SJSA1 (cell line): ENCODE results near the gene DYNC1LI1. TPM values are rescaled to one million over a fixed set of nuclear protein-coding genes. Genes with fewer than 3 reads are reported as not detected.
"Not testable (repeated sequence)": the region's sequence is repeated elsewhere in the genome, so short reads cannot be mapped to it uniquely, and the experiment has no call there.

Source experiments
- DNase-seq, 2 experiments: peaks; one replicate each; pipeline ENCODE4 v3.0.0-alpha.2; 2015 to 2020; ENCODE audit warnings: low spot score in 2 of 2, low read depth in 1 of 2
- H3K27ac ChIP-seq: fragments of 250-450 bp; sonication (Bioruptor Pico); 2 replicates; pipeline ENCODE4 v1.5.1; 2020; ENCODE audit warnings: mild to moderate bottlenecking, moderate library complexity
- H3K27me3 ChIP-seq: fragments of 250-450 bp; sonication (Bioruptor Pico); replicated peaks from 2 replicates; pipeline ENCODE4 v1.5.1; 2020; ENCODE audit warnings: mild to moderate bottlenecking, moderate library complexity
- H3K36me3 ChIP-seq: fragments of 250-450 bp; sonication (Bioruptor Pico); 2 replicates; pipeline ENCODE4 v1.5.1; 2020; ENCODE audit warnings: mild to moderate bottlenecking
- H3K4me1 ChIP-seq: fragments of 250-450 bp; sonication (Bioruptor Pico); replicated peaks from 2 replicates; pipeline ENCODE4 v1.6.1; 2021; ENCODE audit warnings: mild to moderate bottlenecking
- H3K4me3 ChIP-seq: fragments of 250-450 bp; sonication (Bioruptor Pico); 2 replicates; pipeline ENCODE4 v1.5.1; 2020; ENCODE audit warnings: mild to moderate bottlenecking
- H3K9me3 ChIP-seq: fragments of 250-450 bp; sonication (Bioruptor Pico); replicated peaks from 2 replicates; pipeline ENCODE4 v1.5.1; 2020; ENCODE audit warnings: mild to moderate bottlenecking
- total RNA-seq: library from RNA; depleted of rRNA; stranded (reverse); fragments of >200 nt; shearing (Covaris generic); gene quantifications from 2 replicates; pipeline ENCODE4 v1.2.3, GENCODE V29; 2014

Gene DYNC1LI1
- total RNA-seq, 1 experiment from 2014 or later, result 67.0 TPM

DNA sequence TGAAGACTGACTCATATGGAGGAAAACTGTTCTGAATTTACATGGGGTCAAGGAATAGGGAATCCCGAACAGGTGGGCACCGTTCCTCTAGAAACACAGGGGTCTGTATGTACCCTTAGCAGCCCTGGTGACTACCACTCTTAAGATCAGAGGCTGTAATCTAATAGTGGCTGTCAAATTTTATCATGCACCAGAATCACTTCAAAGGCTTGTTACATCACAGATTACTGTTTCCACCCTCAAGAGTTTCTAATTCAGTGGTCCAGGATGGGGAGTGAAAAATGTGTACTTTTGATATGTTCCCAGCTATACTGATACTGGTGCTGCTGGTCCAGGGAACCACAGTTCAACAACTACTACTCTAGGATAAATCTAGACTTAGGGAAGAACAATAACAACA is 27.9 kb downstream of the DYNC1LI1 start:
- Histone ChIP-seq H3K9me3 (no peaks in the 10 kb centered on the region), H3K27ac (no peak overlapping the region), H3K27me3 (no peaks in the 10 kb centered on the region), H3K4me3 (no peak overlapping the region), H3K4me1 (no peaks in the 10 kb centered on the region), H3K36me3 (peaks cover 10% of the 10 kb centered on the region; the same call in 1 of the 2 replicates)
- no peak for DNase-seq

GRCh38 chr3:32540899-32541298 is 29.8 kb downstream of the DYNC1LI1 start:
- Histone ChIP-seq H3K36me3 (peaks cover 13% of the 10 kb centered on the region; the same call in 1 of the 2 replicates), H3K27ac (no peak overlapping the region), H3K4me3 (no peak overlapping the region), H3K27me3 (no peaks in the 10 kb centered on the region), H3K9me3 (no peaks in the 10 kb centered on the region), H3K4me1 (no peaks in the 10 kb centered on the region)
- no peak for DNase-seq

DNA sequence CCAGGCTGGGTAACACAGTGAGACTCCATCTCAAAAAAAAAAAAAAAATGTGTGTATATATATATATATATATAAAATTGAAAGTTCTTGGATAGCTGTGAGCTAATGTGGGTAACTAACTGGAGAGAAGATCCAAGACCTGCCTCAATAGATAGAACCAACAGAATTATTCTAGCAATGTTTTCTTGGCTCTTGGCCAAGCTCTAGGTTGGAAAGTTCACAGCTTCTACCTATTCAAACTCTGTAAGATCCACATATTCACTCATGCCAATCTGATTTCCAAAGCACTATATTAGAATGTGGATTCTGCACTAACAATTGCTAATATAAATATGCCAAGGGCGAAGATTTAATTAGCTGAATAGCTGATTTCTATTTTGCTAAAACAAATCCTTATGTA is 38.2 kb downstream of the DYNC1LI1 start:
- Histone ChIP-seq H3K4me3 (no peak overlapping the region), H3K4me1 (no peaks in the 10 kb centered on the region), H3K9me3 (no peaks in the 10 kb centered on the region), H3K27ac (no peak overlapping the region), H3K27me3 (no peaks in the 10 kb centered on the region), H3K36me3 (peaks cover 35% of the 10 kb centered on the region)
- no peak for DNase-seq

- no peak for DNase-seq
Observed at GRCh38 chr3:32531010-32531647, 39.5 kb downstream of the DYNC1LI1 start.

GRCh38 chr3:32525720-32526119 is 44.9 kb downstream of the DYNC1LI1 start:
- Histone ChIP-seq H3K4me1 (no peaks in the 10 kb centered on the region), H3K27ac (no peak overlapping the region), H3K4me3 (no peak overlapping the region), H3K9me3 (no peaks in the 10 kb centered on the region), H3K27me3 (no peaks in the 10 kb centered on the region), H3K36me3 (peaks cover 43% of the 10 kb centered on the region)
- no peak for DNase-seq

More at GRCh38 chr3:32531010-32531647, 39.5 kb downstream of the DYNC1LI1 start:
- H3K4me3 ChIP-seq, result no peak overlapping the region
- H3K27me3 ChIP-seq, result no peaks in the 10 kb centered on the region
- no peaks in the 10 kb centered on the region for H3K4me1 ChIP-seq
- H3K27ac ChIP-seq, result no peak overlapping the region
- H3K9me3 ChIP-seq, result no peaks in the 10 kb centered on the region
- peaks cover 45% of the 10 kb centered on the region for H3K36me3 ChIP-seq

- Histone ChIP-seq H3K27me3 (no peaks in the 10 kb centered on the region), H3K36me3 (peaks cover 28% of the 10 kb centered on the region), H3K4me1 (no peaks in the 10 kb centered on the region), H3K9me3 (no peaks in the 10 kb centered on the region), H3K4me3 (no peak overlapping the region), H3K27ac (no peak overlapping the region)
- no peak for DNase-seq
Observed at GRCh38 chr3:32522682-32523081, 48.0 kb downstream of the DYNC1LI1 start.

- H3K4me3 ChIP-seq, H3K9me3 ChIP-seq, H3K36me3 ChIP-seq, DNase-seq, H3K4me1 ChIP-seq, H3K27me3 ChIP-seq, H3K27ac ChIP-seq: not testable (repeated sequence)
Observed at GRCh38 chr3:32518921-32519320, 51.7 kb downstream of the DYNC1LI1 start.

DNA sequence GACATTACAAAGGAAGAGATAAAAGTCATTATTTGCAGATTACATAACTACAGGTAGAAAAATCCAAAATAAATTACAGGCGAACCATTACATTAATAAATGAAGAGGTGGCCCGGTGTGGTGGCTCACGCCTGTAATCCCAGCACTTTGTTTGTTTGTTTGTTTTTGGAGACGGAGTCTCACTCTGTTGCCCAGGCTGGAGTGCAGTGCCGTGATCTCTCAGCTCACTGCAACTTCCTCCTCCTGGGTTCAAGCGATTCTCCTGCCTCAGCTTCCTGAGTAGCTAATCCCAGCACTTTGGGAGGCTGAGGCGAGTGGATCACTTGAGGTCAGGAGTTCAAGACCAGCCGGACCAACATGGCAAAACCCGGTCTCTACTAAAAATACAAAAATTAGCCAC is 53.9 kb downstream of the DYNC1LI1 start:
- H3K4me3 ChIP-seq, H3K27me3 ChIP-seq, H3K9me3 ChIP-seq, H3K4me1 ChIP-seq, H3K36me3 ChIP-seq, H3K27ac ChIP-seq, DNase-seq: not testable (repeated sequence)

DNA sequence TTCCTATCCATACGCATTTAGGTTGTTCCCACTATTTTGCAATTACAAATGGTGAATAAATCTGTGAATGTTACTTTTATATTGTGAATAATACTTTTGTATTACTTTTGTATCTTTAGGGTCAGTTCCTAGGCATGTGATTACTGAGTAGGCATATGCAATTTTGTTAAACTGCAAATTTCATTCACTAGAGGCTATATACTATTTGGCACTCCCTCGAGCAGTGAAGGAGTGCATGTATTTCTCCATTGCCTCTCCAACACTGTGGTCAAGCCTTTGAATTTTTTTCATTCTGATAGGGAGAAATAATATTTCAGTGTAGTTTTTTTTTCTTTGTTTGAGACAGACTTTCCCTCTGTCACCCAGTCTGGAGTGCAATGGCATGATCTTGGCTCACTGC is 59.7 kb downstream of the DYNC1LI1 start:
- no peak overlapping the region for H3K27ac ChIP-seq
- H3K9me3 ChIP-seq, result no peaks in the 10 kb centered on the region
- H3K27me3 ChIP-seq, result no peaks in the 10 kb centered on the region
- DNase-seq, result no peak
- no peak overlapping the region for H3K4me3 ChIP-seq
- H3K4me1 ChIP-seq, result no peaks in the 10 kb centered on the region
- H3K36me3 ChIP-seq, result no peaks in the 10 kb centered on the region

DNA sequence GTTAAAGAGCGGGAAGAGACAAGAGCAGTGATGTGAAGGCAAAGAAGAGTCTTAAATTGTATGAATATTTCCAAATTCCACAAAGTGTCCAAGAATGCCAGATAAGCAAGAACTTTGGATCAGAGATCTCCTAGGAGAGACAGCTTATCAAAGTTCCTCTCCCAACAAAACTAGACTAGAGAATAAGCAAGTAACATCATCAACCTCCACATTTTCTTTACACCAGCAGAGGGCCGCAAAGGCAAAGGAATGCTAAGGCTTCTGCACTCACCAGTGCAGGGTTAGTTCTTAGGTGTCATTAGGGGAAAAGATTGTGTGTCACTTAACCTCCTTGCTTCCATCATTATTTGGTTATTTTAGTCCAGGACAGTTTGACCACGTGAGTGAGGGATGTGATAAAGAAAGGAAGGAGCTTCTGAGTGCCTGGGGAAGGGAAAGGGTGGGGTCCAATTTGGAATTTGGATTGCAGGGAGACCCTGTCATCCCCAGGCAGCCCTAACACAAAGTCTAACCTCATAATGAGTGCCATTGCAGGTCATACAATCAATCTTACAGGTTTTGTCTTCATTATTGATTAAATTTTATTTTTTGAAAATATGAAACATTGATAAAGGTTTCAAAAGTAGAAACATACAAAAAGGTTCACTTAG is 60.5 kb downstream of the DYNC1LI1 start:
- no peaks in the 10 kb centered on the region for H3K4me1 ChIP-seq
- no peaks in the 10 kb centered on the region for H3K27me3 ChIP-seq
- no peak overlapping the region for H3K27ac ChIP-seq
- peak; percentile 49 to 52 for DNase-seq
- no peak overlapping the region for H3K4me3 ChIP-seq
- H3K9me3 ChIP-seq, result no peaks in the 10 kb centered on the region
- H3K36me3 ChIP-seq, result no peaks in the 10 kb centered on the region

DNA sequence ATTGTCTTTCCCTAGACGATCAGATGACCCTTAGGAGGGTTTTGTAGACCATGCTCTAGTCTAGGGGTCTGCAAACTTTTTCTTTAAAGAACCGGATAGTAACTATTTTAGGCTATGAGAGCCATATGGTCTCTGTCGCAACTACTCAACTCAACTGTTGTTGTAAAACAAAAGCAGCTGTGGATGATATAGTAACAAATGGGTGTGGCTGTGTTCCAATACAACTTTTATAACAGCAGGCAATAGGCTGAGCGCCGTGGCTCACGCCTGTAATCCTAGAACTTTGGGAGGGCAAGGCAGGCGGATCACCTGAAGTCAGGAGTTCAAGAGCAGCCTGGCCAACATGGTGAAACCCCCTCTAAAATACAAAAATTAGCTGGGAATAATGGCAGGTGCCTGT is 61.9 kb downstream of the DYNC1LI1 start:
- Histone ChIP-seq H3K4me1 (no peaks in the 10 kb centered on the region), H3K36me3 (no peaks in the 10 kb centered on the region), H3K4me3 (no peak overlapping the region), H3K27ac (no peak overlapping the region), H3K27me3 (no peaks in the 10 kb centered on the region), H3K9me3 (no peaks in the 10 kb centered on the region)
- no peak for DNase-seq

DNA sequence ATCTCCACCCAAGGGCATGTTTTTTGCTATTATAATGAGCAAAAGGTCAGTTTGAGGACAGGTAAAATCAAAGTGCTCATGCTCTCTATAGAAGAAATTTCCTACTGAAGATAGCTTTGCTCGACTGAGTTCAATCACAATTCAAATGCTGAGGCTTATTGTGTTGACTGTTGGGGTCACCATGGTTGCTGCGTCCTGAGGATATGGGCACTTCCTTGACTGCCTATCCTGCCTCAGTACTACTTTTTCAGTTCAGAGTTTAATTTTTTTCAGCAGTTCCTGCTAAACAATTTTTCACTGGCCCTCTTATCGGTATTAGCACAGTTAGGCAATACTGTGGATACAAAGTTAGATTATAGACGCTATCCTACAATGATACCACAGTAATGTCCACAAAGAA is 64.2 kb downstream of the DYNC1LI1 start:
- no peak for DNase-seq
- Histone ChIP-seq H3K4me3 (no peak overlapping the region), H3K36me3 (peaks cover 8% of the 10 kb centered on the region; the same call in 1 of the 2 replicates), H3K27me3 (no peaks in the 10 kb centered on the region), H3K4me1 (no peaks in the 10 kb centered on the region), H3K27ac (no peak overlapping the region), H3K9me3 (no peaks in the 10 kb centered on the region)

DNA sequence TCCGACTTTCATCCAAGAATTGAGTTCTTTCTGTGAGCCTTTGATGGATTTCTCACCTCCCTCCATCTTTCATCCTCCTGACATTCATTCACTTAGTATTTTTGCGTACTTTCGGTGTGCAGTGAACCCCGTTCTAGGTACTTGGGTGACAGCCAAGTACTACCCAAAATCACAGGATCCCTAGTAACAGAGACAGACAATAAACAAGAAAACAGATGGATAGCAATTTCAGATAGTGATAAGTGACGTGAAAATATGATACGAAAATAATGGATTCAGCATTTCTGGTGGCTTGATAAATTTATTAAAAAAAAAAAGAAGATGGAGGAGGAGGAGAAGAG is 67.7 kb downstream of the DYNC1LI1 start:
- H3K4me3 ChIP-seq, result peak overlapping the region; percentile 97
- no peaks in the 10 kb centered on the region for H3K9me3 ChIP-seq
- no peaks in the 10 kb centered on the region for H3K27me3 ChIP-seq
- peak overlapping the region; percentile 97 for H3K27ac ChIP-seq
- H3K36me3 ChIP-seq, result peaks cover 21% of the 10 kb centered on the region
- peak in 1 of 2 experiments; percentile 46 for DNase-seq
- H3K4me1 ChIP-seq, result peaks cover 16% of the 10 kb centered on the region

GRCh38 chr3:32502118-32502945 is 68.3 kb downstream of the DYNC1LI1 start, which contains the start of gene CMTM6:
TSS of gene CMTM6 (minus strand) at chr3:32502852. CDS start at chr3:32502745, 107 bp downstream.
- peak; percentile 74 to 86 for DNase-seq
- Histone ChIP-seq H3K4me3 (peak within 1 kb of the TSS; percentile 97), H3K27me3 (no peaks in the 10 kb centered on the region), H3K36me3 (peaks cover 22% of the 10 kb centered on the region), H3K27ac (peak within 1 kb of the TSS; percentile 97), H3K9me3 (no peaks in the 10 kb centered on the region), H3K4me1 (peaks cover 16% of the 10 kb centered on the region)
